Stimulated activated CD8-positive, alpha-beta memory T cell treated with anti-CD3 and anti-CD28 coated beads, Interleukin-12 subunit alpha, Interleukin-12 subunit beta, amount 100 ng/mL, for 1 hour (primary cell): ENCODE data around the gene MYCBP2.
"Not testable (repeated sequence)": the region's sequence is repeated elsewhere in the genome, so short reads cannot be mapped to it uniquely, and the experiment has no call there.

ENCODE experiments used
- DNase-seq: peaks from one replicate; pipeline ENCODE4 v3.0.0-alpha.2; 2020; ENCODE audit warnings: low read depth

The MYCBP2 gene, protein sequence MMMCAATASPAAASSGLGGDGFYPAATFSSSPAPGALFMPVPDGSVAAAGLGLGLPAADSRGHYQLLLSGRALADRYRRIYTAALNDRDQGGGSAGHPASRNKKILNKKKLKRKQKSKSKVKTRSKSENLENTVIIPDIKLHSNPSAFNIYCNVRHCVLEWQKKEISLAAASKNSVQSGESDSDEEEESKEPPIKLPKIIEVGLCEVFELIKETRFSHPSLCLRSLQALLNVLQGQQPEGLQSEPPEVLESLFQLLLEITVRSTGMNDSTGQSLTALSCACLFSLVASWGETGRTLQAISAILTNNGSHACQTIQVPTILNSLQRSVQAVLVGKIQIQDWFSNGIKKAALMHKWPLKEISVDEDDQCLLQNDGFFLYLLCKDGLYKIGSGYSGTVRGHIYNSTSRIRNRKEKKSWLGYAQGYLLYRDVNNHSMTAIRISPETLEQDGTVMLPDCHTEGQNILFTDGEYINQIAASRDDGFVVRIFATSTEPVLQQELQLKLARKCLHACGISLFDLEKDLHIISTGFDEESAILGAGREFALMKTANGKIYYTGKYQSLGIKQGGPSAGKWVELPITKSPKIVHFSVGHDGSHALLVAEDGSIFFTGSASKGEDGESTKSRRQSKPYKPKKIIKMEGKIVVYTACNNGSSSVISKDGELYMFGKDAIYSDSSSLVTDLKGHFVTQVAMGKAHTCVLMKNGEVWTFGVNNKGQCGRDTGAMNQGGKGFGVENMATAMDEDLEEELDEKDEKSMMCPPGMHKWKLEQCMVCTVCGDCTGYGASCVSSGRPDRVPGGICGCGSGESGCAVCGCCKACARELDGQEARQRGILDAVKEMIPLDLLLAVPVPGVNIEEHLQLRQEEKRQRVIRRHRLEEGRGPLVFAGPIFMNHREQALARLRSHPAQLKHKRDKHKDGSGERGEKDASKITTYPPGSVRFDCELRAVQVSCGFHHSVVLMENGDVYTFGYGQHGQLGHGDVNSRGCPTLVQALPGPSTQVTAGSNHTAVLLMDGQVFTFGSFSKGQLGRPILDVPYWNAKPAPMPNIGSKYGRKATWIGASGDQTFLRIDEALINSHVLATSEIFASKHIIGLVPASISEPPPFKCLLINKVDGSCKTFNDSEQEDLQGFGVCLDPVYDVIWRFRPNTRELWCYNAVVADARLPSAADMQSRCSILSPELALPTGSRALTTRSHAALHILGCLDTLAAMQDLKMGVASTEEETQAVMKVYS (N-terminal part only)

GRCh38 chr13:77326905-77327604 is at the start of gene MYCBP2:
MYCBP2 (minus strand) TSS chr13:77327094; CDS start chr13:77326775, 319 bp downstream.
- peak; percentile 96 for DNase-seq

DNA sequence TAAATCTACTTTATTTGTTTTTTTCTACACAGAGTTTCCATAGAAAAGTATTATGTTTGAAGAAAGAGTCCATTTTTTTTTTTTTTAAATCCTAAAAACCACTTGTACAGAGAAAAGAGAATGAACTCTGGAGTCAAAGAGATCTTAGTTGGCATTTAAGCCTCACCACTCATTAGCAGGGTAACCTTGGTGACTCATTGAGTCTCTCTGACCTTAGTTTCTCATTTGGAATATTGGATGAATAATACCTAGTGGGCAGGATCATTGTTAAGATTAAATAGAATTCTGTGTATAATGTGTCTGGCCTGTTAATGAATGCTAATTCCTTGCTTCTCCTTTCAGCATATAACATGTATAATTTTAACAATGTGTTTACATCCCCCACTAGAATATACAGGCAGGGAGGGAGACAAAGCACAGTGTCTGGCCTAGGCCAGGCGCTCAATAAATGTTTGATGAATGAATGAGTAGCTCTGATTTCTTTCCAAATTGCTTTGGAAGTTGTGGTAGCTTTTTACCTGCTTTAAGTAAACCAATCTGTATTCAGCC is 48.7 kb upstream of the MYCBP2 start:
- DNase-seq = no peak

- no peak for DNase-seq
These were observed 47.9 kb upstream of the MYCBP2 start for GRCh38 chr13:77374786-77375185.

DNA sequence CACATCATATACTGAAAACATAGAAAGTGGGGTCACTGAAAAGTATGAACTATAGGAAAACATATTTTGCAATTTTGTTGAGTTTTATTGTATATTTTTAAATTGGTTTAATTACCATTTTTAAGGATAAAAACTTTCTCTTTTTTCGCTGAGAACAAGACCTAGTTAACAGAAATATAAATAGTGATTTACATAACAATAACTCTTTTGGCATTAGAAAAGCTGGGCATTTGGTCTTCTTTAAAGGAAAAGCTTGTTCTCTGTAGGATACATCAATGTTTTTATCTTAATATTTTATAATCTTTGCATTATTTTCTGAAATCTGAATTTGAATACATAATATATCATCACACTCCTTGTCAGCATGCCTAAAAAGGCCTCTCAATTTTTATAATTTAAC is 47.4 kb upstream of the MYCBP2 start:
- DNase-seq = no peak

DNA sequence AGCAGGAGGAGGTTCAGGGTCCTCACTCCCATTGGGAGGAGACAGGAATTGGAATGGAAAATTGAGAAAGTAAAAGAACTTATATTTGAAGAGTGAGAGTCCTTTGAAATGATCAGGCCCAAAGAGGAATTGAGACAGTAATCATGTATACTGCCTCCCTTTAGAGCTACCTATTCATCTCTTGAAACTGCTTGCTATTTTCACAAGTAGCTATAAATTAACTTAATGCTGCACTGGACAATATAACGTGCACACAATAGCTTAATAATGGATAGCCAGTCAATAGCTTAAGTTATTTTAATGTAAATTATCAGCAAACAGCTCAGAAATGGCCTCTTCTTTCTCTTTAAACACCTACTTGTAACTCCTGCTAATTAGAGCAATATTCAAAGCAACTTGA is 46.6 kb upstream of the MYCBP2 start:
- DNase-seq = no peak

DNA sequence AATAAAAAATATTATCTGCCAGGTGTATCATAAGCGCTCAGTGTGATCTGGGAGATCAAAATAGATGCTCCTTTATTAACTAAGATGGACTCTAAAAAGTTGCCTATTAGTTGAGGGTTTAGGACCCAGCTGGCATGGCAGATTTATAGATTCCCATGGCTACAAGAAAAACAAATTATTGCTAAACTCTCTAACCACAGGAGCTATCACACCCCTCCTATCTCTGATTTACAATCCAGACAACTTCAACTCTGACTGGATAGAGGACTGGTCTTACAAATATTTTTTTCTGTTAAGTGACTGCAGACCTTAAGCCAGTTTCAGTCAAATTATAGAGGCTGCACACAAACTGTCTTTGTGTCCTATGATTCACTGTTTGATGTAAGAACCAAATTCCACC is 45.4 kb upstream of the MYCBP2 start:
- no peak for DNase-seq

GRCh38 chr13:77370888-77371287 is 44.0 kb upstream of the MYCBP2 start:
- DNase-seq = no peak

DNA sequence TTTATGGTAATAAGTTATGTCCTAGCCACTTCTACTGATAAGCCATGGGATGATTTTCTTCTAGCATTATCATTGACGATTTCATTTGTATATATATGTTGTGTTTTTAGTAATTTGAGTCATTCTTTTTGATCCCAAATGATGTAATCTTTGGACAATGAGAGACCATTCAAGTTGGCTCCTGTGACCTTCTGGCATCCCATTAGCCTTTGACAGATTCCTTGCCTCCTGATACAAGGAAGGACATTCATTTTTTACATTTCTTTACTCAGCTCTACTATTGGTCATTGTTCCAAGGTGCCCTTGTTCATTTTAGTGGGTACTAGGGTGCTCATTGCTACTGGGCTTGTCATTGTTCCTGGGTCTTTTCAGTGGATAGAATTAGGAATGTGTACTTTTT is 35.3 kb upstream of the MYCBP2 start:
- no peak for DNase-seq

GRCh38 chr13:77360032-77360685 is 33.3 kb upstream of the MYCBP2 start:
- no peak for DNase-seq

GRCh38 chr13:77359171-77359570 is 32.3 kb upstream of the MYCBP2 start:
- DNase-seq = no peak

GRCh38 chr13:77358001-77358400 is 31.1 kb upstream of the MYCBP2 start:
- DNase-seq = no peak

- DNase-seq = no peak
These were observed 29.3 kb upstream of the MYCBP2 start for GRCh38 chr13:77356155-77356554.

GRCh38 chr13:77353995-77354394 is 27.1 kb upstream of the MYCBP2 start:
- no peak for DNase-seq

- DNase-seq = no peak
These were observed 24.4 kb upstream of the MYCBP2 start for GRCh38 chr13:77351315-77351714.

GRCh38 chr13:77350811-77351210 is 23.9 kb upstream of the MYCBP2 start:
- no peak for DNase-seq

- no peak for DNase-seq
These were observed 22.5 kb upstream of the MYCBP2 start for GRCh38 chr13:77349365-77349764.

GRCh38 chr13:77347351-77347750 is 20.5 kb upstream of the MYCBP2 start:
- not testable (repeated sequence) for DNase-seq

GRCh38 chr13:77345150-77345780 is 18.4 kb upstream of the MYCBP2 start:
- DNase-seq = no peak

- no peak for DNase-seq
These were observed 16.9 kb upstream of the MYCBP2 start for GRCh38 chr13:77343841-77344240.

DNA sequence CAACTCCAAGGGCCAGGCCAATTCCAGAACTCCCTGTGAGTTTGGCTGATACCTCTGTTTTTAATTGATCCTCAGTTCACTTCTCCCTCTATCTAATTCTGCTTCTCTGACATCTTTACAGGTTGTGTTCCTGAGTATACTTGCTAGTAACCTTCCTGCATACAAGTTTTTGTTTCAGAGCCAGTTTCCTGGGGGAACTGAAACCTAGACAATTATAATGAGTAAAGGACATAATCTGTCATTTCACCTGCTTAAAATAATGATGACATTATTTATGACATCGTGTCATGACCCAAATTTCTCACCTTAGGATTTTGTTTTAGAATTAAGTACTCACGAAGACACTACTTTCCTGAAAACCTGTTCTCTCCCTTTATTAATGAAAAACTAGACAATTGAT is 12.5 kb upstream of the MYCBP2 start:
- DNase-seq = no peak
